HG03378 (cell line): ENCODE data around the gene TCEAL9.
"Not testable (repeated sequence)": the region's sequence is repeated elsewhere in the genome, so short reads cannot be mapped to it uniquely, and the experiment has no call there.

Experiments
- ATAC-seq: cut with Tn5 transposase; IDR thresholded peaks from one replicate; pipeline ENCODE4 v1.9.1; 2021; ENCODE audit warnings: mild to moderate bottlenecking, moderate library complexity; ENCODE audit not compliant: unreplicated experiment

The TCEAL9 gene

GRCh38 chrX:103372886-103373285, 16.6 kb downstream of the TCEAL9 start:
- ATAC-seq = no peak

GRCh38 chrX:103373581-103373980, 17.3 kb downstream of the TCEAL9 start:
- no peak for ATAC-seq

GRCh38 chrX:103376118-103376978, 20.0 kb downstream of the TCEAL9 start, which contains the start of gene BEX3:
Gene BEX3 (plus strand): TSS chrX:103376538. CDS start chrX:103377522, 984 bp downstream.
- no peak for ATAC-seq

GRCh38 chrX:103376979-103377324, 20.6 kb downstream of the TCEAL9 start:
- no peak for ATAC-seq

- ATAC-seq = no peak
These were observed 22.7 kb downstream of the TCEAL9 start for GRCh38 chrX:103378990-103379389.

GRCh38 chrX:103382877-103383276, 26.6 kb downstream of the TCEAL9 start:
- no peak for ATAC-seq

GRCh38 chrX:103384672-103385071, 28.4 kb downstream of the TCEAL9 start:
- ATAC-seq = no peak

GRCh38 chrX:103385283-103385830, 29.1 kb downstream of the TCEAL9 start:
- not testable (repeated sequence) for ATAC-seq

- no peak for ATAC-seq
These were observed 30.0 kb downstream of the TCEAL9 start for GRCh38 chrX:103386332-103386731.

GRCh38 chrX:103393487-103393886, 37.2 kb downstream of the TCEAL9 start:
- no peak for ATAC-seq

GRCh38 chrX:103396186-103396585, 39.9 kb downstream of the TCEAL9 start:
- ATAC-seq = no peak

GRCh38 chrX:103396660-103397059, 40.4 kb downstream of the TCEAL9 start:
- no peak for ATAC-seq

- no peak for ATAC-seq
These were observed 41.4 kb downstream of the TCEAL9 start for GRCh38 chrX:103397707-103398106.

- ATAC-seq = no peak
These were observed 42.1 kb downstream of the TCEAL9 start for GRCh38 chrX:103398421-103398864.

GRCh38 chrX:103399744-103400143, 43.4 kb downstream of the TCEAL9 start:
- ATAC-seq = no peak

- ATAC-seq = no peak
These were observed 44.6 kb downstream of the TCEAL9 start for GRCh38 chrX:103400931-103401330.

- peak; percentile 92 for ATAC-seq
These were observed 48.1 kb downstream of the TCEAL9 start for GRCh38 chrX:103404231-103405008.

- peak; percentile 19 for ATAC-seq
These were observed 48.7 kb downstream of the TCEAL9 start for GRCh38 chrX:103405009-103405333.

- no peak for ATAC-seq
These were observed 50.0 kb downstream of the TCEAL9 start for GRCh38 chrX:103406256-103406655.

- no peak for ATAC-seq
These were observed 51.5 kb downstream of the TCEAL9 start for GRCh38 chrX:103407776-103408175.
